ENCODE results near the gene GSC2.

GSC2 gene, protein sequence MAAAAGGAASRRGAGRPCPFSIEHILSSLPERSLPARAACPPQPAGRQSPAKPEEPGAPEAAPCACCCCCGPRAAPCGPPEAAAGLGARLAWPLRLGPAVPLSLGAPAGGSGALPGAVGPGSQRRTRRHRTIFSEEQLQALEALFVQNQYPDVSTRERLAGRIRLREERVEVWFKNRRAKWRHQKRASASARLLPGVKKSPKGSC

DNA sequence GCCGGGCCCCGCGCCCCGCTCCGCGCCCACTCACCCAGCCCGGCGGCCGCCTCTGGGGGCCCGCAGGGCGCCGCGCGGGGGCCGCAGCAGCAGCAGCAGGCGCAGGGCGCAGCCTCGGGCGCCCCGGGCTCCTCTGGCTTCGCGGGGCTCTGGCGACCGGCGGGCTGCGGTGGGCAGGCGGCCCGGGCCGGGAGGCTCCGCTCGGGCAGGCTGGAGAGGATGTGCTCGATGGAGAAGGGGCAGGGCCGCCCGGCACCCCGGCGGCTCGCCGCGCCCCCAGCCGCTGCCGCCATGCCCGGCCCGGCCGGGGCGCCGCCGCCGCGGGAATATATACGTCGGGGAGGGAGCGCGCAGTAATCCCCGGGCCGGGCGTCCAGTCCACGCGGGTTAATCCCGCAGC, at the start of gene GSC2:
Gene GSC2, minus strand, starts transcription at position 302 of the 400 bp plus-strand sequence. Its CDS starts 9 bp downstream, at position 293.
- no peak for DNase-seq (ENCODE audit: low read depth in 2 of 2)

DNA sequence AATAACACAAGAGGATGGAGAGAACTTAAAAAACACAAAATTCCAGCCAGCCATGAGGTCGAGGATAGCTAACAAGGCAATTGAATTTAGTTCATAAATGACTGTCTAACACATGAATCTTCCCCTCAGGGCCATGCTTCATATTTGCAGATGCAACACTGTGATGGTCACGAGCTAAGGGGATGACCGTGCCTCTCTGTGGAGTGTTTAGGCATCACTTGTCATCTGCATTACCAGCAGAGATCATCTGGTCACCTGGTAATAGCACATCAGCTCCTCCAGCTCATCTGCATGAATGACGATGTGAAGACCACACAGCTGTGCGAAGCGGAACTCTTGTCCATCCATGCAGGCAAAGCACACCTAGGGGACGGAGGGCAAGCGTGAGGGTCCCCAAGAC, 49.4 kb upstream of the GSC2 start:
- DNase-seq (ENCODE audit: low read depth in 2 of 2) = no peak

DNA sequence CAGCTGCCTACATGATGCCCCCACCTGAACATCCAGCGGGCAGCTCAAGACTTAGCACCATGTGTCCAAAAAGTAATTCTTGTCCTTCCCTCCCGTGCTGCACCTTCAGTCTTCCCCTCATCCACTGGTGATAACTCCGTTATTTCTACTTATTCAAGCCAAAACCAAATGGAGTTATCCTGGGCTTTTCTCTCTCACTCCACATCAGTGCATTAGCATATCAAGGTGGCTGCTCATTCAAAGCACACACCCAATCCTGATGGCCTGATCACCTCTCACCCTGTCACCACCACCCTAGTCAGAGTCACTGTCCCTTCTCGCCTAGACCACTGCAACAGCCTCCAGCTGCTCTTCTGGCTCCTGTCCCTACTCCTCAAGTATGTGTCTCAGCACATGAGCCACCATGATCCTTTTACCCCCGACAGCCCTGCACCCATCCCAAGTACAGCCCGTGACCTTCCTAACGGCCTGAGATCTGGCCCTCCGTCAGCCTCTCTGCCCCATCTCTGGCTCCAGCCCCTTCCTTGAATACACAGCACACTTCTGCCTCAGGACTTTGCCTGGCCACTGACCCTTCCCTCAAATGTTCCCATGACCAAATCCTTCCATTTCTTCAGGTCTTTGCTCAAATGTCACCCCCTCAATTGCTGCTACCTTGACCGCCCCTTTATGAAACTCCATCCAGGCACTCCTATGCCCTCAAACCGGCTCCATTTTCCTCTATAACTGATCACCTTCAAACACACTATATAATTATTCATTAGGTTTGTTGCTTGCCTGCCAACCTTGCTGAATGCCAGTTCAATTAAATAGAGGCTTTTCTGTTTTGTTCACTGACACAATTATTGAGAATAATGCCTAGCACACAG, 48.1 kb upstream of the GSC2 start:
- DNase-seq (ENCODE audit: low read depth in 2 of 2) = no peak

DNA sequence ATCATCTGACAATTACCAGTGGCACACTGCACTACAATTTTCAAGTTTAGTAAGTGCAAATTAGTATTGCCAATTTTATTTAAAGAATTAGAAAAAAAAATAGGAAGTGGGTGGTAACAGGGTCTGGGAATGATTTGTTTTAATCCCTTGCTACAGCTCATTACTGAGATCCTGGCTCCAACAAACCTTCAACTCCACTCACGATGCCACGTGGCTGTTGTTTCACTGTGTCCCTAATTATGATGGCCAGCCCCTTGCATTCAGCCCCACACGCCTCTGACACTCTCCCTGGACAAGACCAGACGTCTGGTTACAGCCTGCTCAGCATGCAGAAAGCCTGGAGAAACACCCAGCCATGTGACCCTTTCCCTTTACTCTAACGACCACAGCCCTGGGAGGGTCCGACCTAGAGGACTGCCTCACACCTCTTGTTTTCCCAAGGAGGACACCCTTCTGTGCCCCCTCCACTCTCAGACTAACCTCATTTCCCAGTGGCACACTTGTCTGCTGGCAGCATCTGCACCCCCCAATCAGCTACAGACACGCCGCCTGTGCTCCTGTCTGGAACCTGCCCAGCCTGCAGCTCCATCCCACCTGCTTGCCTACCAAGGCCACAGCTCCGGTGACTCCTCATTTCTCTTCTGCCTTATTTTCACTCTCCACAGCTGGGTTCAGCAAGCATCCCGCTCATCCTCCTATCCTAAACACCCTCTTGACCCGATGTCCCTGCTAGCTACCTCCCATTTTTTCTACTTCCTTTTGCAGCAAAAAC, 46.9 kb upstream of the GSC2 start:
- DNase-seq (ENCODE audit: low read depth in 2 of 2) = no peak

DNA sequence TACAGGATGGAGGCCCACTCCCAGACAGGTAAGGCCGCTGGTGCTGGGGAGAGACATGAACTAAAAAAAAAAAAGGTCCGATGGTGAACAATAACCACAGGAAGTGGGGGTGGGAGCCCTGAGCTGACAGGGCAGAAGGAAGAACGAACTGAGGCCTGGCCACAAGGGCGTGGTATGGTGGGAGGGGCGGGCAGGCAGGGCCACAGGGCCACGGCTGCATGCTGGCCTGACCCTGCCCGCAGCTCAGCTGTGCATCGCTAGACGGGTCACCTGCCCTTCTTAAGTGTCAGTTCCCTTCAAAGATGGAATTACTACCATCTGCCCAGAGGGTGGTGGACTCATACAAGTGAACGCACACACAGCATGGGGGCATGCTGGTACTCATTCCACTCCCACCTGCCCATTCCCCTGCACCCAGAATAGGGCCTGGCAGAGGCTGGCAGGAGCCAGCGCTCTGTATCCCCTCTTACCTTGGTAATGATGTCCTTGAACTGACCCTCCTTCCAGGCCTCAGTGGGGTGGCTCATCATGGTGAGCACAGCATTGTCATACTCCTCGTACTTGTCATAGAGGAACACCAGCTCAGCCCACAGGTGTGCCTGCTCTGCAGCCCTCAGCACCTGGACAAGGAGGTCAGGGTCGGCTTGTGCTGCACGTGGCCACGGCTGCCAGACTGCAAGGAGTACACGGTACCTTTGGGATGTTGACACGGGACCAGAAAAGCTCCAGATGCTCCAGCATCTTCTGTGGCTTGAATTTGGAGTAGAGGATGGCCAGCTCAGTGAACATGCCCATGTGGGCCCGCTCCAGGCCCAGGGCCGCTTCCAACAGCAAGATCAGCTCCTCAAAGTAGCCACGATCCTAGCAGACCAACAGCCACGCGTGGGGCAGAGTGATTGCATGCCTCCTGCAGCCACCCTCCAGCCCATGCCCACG, 46.0 kb upstream of the GSC2 start:
- DNase-seq (ENCODE audit: low read depth in 2 of 2) = no peak

DNA sequence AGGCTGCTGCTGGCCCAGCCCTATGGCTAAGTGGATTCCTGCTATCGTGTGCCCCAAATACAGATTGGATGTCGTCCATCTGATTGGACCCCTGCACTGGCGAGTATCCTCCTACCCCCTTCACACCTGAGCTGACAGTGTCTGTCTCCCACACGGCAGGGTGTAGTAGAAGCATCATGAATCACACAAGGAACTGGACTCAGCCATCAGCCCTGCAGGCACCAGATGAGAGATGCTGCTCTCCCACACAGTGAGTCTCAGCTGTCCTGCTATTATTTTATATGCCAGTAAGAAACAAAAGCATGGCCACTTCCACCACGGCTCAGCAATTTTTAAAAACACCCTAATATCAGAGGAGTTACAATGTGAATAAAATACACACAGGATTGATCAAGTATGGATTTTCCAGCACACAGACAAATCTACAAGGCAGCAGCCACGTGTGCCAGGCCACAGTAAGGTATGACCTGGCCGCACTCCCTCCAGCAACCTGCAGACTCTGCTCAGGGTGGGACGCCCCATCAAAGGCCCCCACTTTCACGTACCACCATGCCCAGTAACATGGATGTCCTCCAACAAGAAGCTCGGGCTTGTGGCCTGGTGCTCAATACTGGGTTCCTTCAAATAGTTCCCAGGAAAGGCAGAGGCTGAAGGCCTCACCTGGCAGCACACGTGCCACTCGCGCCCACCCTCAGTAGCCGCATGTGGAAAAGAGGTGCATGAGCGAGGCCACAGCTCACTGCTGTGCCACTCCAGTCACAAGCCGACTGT, 44.9 kb upstream of the GSC2 start:
- DNase-seq (ENCODE audit: low read depth in 2 of 2) = no peak

DNA sequence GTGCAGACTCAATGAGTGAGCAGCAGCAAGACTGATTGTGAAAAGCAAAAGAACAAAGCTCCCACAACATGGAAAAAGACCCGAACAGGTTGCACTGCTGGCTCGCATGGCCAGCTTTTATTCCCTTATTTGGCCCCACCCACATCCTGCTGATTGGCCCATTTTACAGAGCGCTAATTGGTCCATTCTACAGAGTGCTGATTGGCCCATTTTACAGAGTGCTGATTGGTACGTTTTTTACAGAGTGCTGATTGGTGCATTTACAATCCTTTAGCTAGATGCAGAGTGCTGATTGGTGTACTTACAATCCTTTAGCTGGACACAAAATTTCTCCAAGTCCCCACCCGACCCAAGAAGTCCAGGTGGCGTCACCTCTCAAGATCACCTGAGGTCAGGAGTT, 43.8 kb upstream of the GSC2 start:
- no peak for DNase-seq (ENCODE audit: low read depth in 2 of 2)

DNA sequence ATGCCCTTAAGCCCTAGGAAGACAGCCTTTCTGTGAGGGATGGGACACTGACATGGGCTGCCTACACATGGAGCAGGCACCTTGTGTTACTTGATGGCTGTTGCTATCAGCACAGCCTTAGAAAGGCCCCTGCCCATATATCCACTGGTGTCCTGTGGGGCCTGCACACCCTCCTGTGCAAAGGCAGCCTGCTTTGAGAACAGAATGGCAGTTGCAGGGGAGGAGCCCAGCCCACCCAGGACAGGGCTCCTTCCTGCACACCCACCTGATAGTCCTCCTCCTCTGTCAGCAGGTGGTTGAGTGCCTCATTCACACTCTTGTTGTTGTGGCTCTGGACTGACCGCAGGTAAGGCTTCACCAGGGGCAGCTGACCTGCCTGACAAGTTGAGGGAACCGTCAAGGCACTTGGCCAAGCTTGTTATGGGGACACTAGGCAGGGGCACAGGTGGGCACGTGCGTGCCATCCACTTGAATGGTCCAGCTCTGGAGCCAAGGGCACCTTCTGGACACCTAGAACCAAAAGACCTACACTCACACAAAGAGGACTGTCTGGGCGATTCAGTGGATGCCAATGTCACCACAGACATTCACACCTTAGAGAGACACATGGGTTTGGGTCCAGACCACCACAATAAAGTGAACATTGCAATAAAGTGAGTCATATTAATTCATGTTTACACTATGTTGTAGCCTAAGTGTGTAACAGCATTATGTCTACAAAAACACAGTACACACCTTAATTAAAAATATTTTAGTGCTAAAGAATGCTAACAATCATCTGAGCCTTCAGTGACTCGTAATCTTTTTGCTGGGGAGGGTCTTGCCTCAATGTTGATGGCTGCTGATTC, 37.8 kb upstream of the GSC2 start:
- no peak for DNase-seq (ENCODE audit: low read depth in 2 of 2)

DNA sequence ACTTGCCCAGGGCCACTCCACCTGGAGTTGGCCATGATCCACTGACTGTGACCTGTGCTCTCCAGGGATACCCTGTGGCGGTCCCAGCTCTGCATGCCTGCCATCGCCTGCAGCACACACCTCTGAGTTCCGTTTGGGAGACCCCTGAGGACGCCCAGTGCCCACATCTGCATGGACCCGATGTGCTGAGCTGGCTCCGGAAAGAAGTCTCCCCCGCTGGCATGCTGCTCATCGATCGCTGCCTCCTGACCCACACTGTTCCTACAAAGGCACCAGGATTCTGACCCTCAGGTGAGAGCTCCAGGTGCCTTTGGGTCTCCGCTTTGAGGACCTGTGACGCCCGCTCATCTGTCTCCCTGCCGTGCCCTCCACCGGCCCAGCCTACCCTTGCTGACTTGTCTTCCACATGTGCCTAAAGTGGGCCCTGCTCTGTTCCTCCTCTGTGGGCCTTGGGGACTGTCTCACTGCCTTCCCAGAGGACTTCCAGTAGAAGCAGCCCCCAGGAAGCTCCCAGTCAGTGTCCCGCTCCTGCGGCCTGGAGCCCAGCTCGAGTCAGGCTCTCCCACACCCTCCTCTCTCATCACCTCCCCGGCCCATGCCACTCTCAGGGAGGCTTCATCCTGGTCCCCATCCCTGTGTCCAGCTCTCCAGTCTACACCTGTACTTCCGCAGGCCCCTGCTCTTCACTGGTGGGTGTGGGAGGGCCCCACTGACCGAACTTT, 34.3 kb upstream of the GSC2 start:
- no peak for DNase-seq (ENCODE audit: low read depth in 2 of 2)

DNA sequence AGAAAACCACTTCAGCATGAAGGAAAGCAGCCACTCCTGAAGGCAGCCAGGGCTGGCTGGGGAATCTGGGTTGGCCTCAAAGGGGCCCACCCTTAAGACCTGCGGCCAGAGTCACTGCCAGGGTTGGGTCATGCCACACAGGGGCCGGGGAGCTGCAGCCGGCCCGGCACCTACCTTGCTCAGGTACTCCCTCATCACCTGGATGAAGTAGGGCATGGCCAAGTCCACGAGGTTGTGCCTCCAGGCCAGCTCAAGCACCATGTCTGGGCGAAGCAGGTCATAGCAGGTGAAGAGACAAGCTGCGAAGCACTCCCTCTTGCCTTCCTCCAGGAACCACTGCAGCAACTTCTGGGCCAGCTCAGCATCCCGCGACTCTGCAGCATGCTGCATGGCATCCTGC, 33.1 kb upstream of the GSC2 start:
- no peak for DNase-seq (ENCODE audit: low read depth in 2 of 2)

DNA sequence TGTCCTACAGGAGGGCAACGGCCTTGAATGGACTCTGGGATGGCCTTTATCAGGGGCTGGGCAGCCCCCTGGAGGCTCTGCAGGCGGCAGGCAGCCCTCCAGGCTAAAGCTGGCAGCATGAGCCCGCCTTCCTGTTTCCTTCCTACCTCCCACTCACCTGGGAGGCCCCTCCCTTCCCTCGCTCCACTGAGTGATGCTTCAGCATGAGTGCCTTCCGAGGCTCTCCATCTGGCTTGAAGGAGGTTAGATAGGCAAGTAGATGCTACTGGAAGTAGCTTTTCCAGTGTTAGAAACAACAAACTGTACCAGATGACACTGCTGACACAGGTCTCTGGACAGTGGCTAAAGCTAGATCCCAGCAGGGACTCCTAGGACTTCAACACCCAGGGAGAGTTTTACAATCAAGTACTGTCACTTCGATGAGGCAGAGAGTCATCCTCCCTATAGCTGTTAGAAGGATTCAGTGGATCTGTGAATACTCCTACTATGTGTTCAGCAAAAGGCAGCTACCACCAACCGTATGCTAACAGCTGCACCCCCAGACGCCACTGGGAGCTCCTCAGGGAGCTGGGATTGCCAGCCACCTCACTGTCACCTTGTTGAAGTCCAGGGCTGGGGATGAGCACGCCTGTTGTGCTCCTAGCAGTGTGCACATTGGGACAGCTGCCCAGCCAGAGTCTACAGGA, 32.5 kb upstream of the GSC2 start:
- no peak for DNase-seq (ENCODE audit: low read depth in 2 of 2)

DNA sequence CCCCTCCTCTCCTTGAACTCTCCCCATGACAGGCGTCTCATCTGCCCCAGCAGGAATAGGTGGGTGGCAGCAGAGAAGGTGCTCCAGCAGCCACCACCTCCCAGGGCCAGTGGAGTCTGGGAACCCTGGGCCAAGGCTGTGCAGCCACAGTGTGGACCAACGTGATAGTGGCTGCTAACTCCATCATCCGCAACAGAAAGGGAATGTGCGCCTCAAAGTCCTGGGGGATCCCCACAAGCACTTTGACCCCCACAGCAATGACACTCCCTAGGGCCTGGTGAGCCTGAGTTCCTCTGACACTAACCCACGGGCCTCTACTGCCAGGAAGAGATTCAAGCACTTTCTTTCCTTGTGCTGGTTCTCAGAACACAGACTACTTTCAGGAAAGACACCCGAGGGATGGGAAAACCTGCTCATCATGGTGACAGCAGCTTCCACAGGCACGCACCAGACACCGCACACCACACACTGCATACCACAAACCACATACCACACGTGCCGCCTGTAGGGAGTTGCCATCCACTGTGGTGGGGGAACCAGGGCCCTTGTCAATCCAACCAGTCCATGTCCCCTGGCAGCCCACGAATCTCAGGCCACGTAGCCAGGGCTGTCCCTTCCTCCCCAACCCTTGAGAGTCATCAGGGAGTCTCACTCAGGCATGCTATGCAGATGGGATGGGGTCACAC, 31.8 kb upstream of the GSC2 start:
- no peak for DNase-seq (ENCODE audit: low read depth in 2 of 2)

DNA sequence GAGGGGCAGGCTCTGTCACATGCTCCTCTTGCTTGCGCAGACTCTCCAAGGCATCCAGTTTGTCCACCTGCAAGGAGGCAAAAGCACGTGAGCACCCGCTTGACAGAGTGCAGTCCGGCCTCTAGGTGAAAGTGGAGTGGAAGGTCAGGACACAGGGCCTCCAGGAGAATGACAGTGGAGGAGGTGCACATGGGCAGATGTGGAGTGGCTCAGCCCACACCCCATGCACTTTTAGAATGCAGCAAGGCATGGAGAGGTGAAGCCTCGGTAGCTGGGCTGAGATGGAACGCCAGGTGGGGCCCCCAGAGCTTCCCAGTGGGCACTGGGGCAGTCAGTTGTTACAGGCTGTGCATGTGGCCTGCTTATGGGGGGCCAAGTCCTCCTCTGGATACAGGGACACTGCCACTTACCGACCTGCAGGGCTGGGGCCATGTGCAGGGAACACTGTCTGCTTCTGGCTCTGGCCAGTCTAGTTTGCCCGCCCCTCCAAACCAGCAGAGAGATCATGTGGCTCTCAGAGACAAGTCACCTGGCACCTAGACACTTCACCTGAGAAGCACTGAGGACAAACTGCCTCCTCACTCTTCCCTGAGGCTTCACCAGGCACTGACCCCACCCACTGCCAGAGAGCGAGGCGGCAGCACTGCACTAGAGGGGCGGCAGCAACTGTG, 30.8 kb upstream of the GSC2 start:
- DNase-seq (ENCODE audit: low read depth in 2 of 2) = no peak

DNA sequence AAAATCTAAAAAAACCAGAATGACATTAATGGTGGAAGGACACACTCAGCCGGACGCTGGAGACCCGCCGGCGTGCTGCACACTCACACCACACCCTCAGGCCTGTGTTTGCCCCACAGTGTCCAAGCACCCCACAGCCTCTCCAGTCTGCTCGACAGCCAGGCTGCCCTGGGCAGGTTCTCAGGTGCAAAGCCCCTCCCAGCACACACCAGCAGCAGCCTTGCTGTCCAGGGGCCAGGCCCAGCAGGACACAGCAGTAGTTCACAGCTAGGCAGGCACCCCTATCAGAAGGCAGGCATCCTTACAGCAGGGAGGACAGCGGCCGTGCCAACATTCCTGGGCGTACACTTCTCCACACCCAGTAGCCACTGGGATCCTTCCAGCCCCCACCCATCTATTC, 30.1 kb upstream of the GSC2 start:
- no peak for DNase-seq (ENCODE audit: low read depth in 2 of 2)

DNA sequence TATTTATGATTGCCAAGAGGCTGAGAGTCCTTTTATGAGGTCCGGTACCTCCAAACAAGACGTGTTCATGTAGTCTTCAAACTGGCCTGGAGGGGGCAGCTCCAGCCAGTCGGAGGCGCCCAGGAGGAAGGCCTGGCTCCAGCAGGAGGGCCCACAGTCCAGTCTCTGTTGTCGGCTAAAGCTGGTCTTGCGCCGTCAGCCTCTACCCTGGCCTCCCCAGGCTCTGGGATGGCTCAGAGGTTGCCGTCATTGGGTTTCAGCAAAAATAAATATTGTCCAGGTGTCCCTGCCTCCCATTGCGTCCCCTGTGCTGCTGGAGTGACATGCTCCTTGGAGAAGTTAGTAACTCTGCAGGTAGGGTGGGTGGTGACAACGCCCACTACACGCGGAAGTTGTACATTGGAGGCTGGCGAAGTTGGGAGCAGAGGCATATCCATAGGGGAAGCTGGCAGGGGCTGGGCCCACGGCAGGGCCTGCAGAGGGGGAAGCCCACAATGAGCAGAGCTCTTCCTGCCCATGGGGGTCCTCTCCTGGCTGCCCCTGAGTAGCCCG, 29.5 kb upstream of the GSC2 start:
- DNase-seq (ENCODE audit: low read depth in 2 of 2) = peak in 1 of 2 donors; percentile 16

DNA sequence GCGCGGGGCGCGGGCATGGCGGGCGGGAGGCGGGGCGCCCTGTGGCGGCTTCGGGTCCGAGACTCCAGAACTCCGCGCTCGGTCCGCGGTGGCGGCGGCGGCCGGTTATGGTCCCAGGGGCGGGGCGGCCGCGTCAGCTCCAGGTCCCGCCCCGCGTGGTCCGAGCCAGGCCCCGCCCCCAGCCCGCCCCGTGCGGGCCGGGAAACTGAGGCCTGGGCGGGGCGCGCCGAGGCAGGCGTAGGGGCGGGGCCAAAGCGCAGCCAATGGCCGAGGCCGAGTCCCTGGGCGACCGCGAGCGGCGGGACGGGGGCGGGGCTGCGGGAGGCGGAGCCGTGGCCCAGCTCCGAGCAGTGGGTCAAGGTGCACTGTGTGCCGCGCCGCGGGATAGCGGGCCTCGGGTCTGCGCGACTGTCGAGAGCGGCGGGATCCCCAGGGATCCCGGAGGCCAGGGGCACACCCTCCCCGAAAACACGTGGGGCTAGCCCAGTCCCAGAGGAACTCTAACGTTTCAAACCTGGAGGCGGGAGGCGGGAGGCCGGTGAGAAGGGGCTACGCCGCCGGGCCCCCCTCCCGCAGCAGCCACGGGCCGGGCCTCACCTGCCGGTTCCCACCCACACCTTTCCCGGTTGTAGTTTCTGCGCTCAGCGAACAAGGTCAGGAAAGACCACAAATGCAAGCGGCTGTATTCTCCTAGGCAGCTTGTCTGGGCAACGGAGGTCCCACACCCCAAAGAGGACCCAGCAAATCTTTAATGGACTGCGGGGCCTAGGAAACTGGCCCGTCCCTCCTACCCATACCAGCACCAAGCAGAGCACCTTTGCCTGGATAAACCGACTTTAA, 28.8 kb upstream of the GSC2 start, which contains the start of gene SLC25A1:
Gene SLC25A1, minus strand, starts transcription at position 80 of the 840 bp plus-strand sequence. Its CDS starts 63 bp downstream, at position 17.
- peak; percentile 61 to 80 for DNase-seq (ENCODE audit: low read depth in 2 of 2)

All from stimulated activated CD8-positive, alpha-beta memory T cell treated with anti-CD3 and anti-CD28 coated beads, Interleukin-7, amount 100 ng/mL, for 4 hours (primary cell).